ENCODE results near the gene CCL3.
A peak's percentile ranks its signal among the peaks of the same experiment; 100 is the strongest.
"Not testable (repeated sequence)": the region's sequence is repeated elsewhere in the genome, so short reads cannot be mapped to it uniquely, and the experiment has no call there.

Gene CCL3

DNA sequence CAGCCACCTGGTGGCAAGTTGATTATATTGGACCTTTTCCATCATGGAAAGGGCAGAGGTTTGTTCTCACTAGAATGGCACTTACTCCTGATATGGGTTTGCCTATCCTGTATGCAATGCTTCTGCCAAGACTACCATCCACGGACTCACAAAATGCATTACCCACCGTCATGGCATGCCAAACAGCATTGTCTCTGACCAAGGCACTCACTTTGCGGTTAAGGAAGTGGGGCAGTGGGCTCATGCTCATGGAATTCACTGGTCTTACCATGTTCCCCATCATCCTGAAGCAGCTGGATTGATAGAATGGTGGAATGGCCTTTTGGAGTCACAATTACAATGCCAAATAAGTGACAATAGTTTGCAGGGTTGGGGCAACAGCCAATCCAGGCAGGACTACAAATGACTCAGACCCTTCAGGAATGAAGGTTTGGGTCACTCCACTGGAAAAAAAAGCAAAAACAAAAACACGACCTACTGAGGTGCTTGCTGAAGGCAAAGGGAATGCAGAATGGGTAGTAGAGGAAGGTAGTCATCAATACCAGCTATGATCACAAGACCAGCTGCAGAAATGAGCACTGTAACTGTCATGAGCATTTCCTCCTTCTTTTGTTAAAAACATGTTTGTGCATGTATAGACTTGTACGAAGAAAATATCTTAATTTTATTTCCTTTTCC lies 25.2 kb upstream of the CCL3 start:
- not testable (repeated sequence) for DNase-seq

DNA sequence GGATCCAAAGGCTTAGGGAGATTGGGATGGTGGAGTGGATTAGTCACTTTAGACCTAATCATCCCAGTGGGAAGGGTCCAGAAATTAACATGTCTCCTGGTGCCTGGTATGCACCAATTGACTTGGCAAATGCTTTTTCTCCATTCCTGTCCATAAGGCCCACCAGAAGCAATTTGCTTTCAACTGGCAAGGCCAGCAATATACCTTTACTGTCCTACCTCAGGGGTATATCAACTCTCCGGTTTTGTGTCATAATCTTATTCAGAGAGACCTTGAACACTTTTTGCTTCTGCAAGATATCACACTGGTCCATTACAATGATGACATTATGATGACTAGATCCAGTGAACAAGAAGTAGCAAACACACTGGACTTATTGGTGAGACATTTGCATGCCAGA lies 23.2 kb upstream of the CCL3 start:
- DNase-seq = not testable (repeated sequence)

- no peak for DNase-seq
These were observed 22.6 kb upstream of the CCL3 start for GRCh38 chr17:36112572-36112971.

GRCh38 chr17:36111068-36111490 lies 21.1 kb upstream of the CCL3 start:
- DNase-seq = no peak

GRCh38 chr17:36108265-36108664 lies 18.3 kb upstream of the CCL3 start:
- DNase-seq = not testable (repeated sequence)

DNA sequence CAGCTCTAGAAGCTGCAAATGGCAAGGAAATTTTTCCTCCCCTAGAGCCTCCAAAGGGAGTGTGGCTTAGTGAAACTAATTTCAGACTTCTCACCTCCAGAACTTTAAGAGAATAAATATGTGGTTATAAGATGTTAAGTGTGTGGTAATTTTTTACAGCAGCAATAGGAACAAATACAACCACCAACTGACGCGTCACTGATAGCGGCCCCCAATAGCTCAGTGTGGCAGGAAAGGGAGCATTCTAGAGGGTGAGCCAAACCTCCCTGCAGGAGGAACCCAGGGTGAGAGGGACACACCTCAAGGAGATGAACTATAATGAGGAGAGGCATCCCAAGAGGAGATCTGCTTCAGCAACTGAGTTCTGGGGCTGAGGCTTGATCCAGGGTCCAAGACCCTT lies 17.7 kb upstream of the CCL3 start:
- no peak for DNase-seq

DNA sequence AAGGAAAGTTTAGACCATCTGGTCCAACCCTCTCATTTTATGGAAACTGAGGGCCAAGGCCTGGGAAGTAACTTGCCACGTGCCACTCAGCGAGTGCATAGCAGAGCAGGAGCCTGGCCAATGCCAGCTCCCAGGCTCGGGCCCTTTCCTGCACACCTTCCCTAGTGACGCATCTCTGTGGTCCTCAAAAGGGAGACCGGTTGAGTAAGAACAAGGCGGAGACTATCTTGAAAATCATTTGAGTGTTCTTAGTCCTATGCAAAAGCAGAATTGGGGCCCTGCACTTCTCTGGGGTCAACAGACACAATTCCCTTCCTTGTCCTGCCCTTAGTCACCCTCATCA lies 16.5 kb upstream of the CCL3 start:
- DNase-seq = no peak

- no peak for DNase-seq
These were observed 16.0 kb upstream of the CCL3 start for GRCh38 chr17:36105781-36106492.

DNA sequence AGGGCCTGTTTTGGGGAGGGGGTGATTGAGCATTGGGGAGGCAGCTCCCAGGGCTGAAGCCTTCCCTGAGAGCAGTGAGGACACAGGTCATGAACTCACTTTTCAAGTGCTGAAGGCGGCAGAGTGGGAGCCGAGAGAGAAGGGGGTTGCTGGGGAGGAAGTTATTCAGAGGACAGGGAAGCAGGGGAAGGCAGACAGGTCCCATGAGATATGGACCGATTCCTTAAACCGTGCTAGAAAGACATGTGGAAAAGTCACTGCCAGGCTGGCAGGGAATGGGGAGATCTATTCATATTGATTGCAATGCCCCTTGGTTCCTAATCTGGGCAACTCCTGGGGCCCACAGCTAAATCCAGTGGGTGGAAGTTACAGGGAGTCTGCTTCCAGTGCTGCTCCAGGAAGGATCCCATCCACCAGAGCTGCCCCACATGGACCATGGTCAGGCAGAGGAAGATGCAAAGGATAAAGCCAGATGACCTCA lies 14.8 kb upstream of the CCL3 start:
- DNase-seq = no peak

DNA sequence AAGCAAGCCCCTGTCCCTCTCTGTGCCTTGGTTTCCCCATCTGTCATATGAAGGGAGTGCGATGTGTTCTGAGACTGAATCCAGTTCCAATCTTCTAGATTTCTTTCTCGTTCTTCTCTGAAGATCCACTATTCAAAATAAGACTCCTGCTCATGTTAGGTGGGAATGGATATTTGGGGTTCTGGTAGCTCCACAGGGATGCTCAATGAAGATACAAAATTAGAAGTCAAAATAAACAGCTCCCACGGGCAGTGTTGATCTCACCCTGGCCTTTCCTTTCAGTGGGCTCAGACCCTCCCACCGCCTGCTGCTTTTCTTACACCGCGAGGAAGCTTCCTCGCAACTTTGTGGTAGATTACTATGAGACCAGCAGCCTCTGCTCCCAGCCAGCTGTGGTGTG lies 14.3 kb upstream of the CCL3 start:
- DNase-seq = not testable (repeated sequence)

- peak; percentile 27 for DNase-seq
These were observed 13.5 kb upstream of the CCL3 start, which contains the start of gene CCL4 for GRCh38 chr17:36103401-36103975. TSS of gene CCL4 (plus strand) at chr17:36103827. CDS start at chr17:36103906, 79 bp downstream.

DNA sequence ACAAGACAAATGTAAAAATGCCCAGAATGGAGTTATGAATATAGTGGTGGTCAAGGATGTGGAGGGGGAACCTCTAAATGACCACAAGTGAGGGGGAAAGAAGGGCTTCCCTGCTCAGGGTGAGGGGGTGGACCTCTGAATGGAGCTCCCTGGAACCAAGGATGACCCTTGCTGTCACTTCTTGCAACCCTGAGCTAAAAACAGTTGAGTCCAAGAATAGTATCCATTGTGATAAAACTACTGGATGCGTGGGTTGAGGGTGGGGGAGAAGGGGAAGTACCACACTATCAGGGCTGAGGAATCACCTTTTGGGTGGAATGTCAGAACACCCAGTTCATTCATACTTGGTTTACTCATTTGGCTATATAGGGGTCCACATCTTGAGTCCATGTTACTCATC lies 9.1 kb upstream of the CCL3 start:
- not testable (repeated sequence) for DNase-seq

DNA sequence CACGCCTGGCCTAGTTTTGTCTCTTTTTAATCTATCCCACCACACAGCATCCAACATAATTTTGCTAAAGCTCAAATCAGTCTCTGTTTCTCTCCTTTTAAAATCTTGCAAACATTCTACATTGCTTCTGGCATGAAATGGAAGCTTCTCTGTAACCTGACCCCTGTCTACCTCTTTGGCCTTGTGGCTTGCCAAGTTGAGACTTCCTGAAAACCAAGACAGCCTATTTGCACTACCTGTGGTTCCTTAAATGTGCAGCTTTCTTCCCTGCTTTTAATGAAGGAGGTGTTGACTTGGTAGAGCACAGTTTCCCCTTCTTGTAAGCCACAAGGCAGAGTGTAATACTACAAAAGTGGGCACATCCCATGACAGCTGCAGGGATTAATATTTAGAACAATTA lies 6.0 kb upstream of the CCL3 start:
- no peak for DNase-seq

GRCh38 chr17:36094746-36095145 lies 4.8 kb upstream of the CCL3 start:
- DNase-seq = no peak

DNA sequence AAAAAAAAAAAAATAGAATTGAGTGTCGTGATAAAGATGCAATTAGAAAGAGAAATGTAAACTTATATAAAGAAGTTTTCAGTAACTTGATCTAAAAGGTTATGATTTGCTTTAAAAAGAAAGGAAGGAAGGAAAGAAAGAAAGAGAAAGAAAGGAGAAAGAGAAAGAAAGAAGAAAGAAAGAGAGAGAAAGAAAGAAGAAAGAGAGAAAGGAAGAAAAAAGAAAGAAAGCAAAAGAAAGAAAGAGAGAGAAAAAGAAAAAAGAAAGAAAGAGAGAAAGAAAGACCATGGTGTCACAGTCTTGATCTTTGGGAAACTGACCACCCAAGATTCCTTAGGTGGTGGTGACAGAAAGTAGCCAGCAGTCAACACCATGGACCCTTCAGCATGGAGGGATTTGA lies 4.3 kb upstream of the CCL3 start:
- no peak for DNase-seq

GRCh38 chr17:36092715-36093114 lies 2.8 kb upstream of the CCL3 start:
- DNase-seq = not testable (repeated sequence)

DNA sequence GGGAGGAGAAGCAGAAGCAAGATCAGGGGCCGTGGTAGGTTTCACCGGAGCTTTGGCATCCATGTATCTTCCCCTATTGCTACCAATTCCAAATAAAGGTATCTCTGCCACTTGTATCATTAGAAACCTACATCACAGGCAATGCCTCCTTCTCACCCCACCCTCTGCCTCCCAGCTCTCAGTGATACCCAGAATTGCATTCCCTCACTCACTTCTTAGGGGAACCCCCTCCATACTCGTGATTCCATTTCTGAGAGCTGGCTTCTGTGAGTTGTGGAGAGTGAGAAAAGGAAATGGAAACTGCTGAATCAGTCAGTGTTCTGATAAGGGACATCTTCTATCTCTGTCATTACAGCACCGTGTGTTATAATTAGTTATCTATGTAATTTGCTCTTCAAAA lies 2.3 kb upstream of the CCL3 start:
- DNase-seq = no peak

- no peak for DNase-seq
These were observed 541 bp downstream of the CCL3 start for GRCh38 chr17:36089339-36089865.

GRCh38 chr17:36088670-36089338 lies 1.1 kb downstream of the CCL3 start:
- DNase-seq = no peak

DNA sequence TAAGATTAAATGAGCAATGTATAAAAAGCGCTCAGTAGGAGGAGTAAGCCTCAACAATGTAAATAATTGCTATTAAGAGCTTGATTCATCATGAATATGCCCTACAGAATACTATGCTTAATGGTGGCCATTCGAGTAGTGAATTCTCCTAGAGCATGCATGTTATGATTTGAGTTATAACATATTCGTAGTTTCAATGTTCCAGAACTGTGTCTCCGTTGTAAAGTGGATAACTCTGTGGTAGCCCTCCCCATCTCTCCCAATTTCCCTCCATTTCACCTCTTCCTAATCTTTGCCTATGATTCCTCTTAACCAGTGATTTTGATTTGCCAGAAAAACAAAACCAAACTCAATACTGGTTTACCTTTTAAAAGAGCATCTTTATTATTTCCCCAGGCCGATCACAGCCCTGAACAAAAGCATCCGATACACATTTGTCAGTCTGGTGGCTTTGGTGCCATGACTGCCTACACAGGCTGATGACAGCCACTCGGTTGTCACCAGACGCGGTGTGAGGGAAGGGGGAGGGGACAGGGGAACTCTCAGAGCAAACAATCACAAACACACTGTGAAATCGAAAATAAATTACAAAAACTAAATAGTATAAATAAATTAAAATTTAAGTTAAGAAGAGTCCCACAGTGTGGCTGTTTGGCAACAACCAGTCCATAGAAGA lies 1.9 kb downstream of the CCL3 start:
- not testable (repeated sequence) for DNase-seq

DNA sequence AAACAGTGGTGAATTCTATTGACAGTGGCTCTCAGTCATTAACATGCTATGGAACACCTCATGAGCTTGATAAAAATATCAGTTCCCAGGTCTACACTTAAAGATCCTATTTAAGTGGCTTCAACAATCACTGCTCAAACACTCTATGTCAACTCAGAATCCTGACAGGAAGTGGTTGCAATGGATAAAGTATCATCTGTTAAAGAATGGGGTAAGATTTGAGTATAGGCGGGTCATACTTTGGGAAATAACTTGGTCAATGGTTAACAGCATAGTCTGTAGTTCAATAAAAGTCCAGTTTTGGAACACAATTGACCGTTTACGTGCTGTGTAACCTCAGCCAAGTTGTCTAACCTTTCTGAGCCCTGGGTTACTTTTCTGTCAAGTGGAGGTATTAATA lies 2.5 kb downstream of the CCL3 start:
- DNase-seq = not testable (repeated sequence)

DNA sequence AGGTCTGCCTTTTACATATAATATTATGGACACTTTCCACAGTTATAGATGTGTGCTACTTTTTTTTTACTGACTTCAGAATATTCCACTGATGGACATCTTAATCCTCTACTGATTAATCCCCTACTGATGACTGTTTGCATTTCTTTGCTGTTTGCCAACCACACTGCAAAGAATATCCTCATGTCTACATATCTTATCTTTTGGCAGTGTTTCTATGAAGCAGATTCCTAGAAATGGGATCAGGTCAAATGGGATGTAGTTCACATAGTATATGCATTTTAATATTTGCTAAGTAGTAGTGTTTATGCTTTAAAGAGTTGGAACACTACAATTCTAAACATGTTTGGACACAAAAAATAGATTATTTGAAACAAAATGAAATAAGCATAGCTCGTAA lies 3.2 kb downstream of the CCL3 start:
- no peak for DNase-seq

GRCh38 chr17:36085765-36086164 lies 4.2 kb downstream of the CCL3 start:
- DNase-seq = no peak
